WERI-Rb-1 (cell line): Measurements from ENCODE around the gene FLOT1.

Experiments
- DNase-seq: peaks from one replicate; pipeline ENCODE4 v3.0.0-alpha.2; 2020
- H3K27ac ChIP-seq: fragments of 250-450 bp; sonication (Bioruptor Pico); 2 replicates; pipeline ENCODE4 v1.5.1; 2020; ENCODE audit warnings: mild to moderate bottlenecking, moderate library complexity
- H3K27me3 ChIP-seq: fragments of 250-450 bp; sonication (Bioruptor Pico); 2 replicates; pipeline ENCODE4 v1.5.1; 2021; ENCODE audit warnings: mild to moderate bottlenecking, low read depth, moderate library complexity; ENCODE audit not compliant: insufficient read depth, severe bottlenecking
- H3K36me3 ChIP-seq: fragments of 250-450 bp; sonication (Bioruptor Pico); 2 replicates; pipeline ENCODE4 v1.5.1; 2020; ENCODE audit warnings: mild to moderate bottlenecking, moderate library complexity
- H3K4me3 ChIP-seq: 2 replicates; pipeline ENCODE4 v1.5.1; 2011; ENCODE audit warnings: low read depth, mild to moderate bottlenecking, control low read depth, low read length
- H3K9me3 ChIP-seq: fragments of 250-450 bp; sonication (Bioruptor Pico); 2 replicates; pipeline ENCODE4 v1.5.1; 2021; ENCODE audit warnings: mild to moderate bottlenecking, moderate library complexity; ENCODE audit not compliant: severe bottlenecking
- TF ChIP-seq, protein P1 (sequence below): IDR thresholded peaks from 2 replicates; pipeline ENCODE4 v1.5.1; 2011; ENCODE audit warnings: low read depth, mild to moderate bottlenecking, control low read depth, inconsistent platforms, low read length

The FLOT1 gene

DNA sequence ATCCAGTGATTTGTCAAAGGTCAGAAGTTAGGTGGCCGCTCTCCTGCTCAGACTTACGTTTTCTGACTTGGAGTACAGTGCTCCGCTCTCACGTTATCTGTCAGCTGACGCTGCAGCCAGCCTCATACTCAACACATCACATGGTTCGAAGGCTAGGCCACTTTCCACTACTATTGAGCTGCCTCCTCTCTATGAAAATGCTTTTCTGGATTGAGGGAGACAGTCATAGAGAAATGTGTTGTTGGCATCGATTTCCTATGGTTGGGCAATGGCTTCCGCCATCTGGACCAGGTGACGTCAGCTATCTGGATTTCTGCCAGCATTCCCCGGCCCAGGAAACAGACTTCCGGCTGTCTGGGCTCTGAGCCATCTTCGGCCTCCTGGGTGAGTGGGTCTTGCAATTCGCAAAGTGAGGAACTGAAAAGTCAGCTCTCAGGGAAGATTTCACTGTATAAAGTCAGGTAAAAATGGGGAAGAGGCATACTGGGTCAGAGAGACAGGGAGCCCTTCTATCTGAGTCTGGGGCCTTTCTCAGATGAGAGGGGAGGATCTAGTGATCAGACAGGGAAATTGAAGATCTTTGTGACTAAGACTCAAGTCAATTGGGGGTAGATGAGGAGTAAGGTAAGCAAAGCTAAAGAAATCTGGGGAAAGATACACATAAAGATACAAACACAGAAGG is 39.4 kb upstream of the FLOT1 start:
- Histone ChIP-seq H3K4me3 (no peak overlapping the region), H3K27ac (peak overlapping the region; percentile 5)
- DNase-seq = peak; percentile 84

DNA sequence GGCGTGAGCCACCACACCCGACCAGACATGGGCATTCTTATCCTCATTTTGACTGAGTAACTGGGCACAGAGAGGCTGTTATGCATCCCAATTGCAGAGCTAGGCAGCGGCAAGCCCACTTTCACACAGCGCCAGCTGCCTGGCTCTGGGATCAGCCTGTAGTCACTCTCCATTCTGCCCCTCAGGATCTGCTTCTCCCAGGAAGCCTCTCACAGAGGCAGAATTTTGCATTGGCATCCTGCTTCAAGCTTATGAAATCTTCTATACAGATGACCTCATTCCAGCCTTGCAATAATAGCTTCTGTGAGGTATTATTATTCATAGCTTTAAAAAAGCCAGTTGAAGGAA is 38.9 kb upstream of the FLOT1 start:
- Histone ChIP-seq H3K4me3 (no peak overlapping the region), H3K9me3 (peaks cover 3% of the 10 kb centered on the region), H3K27ac (peak overlapping the region; percentile 5), H3K36me3 (no peaks in the 10 kb centered on the region), H3K27me3 (no peaks in the 10 kb centered on the region)
- TF ChIP-seq, protein P1, sequence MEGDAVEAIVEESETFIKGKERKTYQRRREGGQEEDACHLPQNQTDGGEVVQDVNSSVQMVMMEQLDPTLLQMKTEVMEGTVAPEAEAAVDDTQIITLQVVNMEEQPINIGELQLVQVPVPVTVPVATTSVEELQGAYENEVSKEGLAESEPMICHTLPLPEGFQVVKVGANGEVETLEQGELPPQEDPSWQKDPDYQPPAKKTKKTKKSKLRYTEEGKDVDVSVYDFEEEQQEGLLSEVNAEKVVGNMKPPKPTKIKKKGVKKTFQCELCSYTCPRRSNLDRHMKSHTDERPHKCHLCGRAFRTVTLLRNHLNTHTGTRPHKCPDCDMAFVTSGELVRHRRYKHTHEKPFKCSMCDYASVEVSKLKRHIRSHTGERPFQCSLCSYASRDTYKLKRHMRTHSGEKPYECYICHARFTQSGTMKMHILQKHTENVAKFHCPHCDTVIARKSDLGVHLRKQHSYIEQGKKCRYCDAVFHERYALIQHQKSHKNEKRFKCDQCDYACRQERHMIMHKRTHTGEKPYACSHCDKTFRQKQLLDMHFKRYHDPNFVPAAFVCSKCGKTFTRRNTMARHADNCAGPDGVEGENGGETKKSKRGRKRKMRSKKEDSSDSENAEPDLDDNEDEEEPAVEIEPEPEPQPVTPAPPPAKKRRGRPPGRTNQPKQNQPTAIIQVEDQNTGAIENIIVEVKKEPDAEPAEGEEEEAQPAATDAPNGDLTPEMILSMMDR = no peak
- DNase-seq = no peak

More for the DNA sequence above, 39.4 kb upstream of the FLOT1 start:
- Histone ChIP-seq H3K9me3 (peaks cover 3% of the 10 kb centered on the region), H3K36me3 (no peaks in the 10 kb centered on the region), H3K27me3 (no peaks in the 10 kb centered on the region)
- TF ChIP-seq, protein P1 = no peak

DNA sequence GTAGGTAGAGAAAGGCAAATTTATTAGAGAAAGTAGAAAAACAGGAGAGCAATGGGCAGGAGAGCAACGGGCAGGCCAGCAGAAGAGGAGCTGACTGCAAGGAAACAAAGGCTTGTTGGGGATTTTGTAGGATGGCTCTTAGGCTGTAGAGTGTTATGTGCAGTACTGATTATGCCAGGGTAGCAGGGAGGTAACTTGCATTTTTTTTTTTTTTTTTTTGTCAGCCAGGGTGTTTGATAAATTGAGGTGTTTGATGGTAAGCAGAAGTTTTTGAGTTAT is 38.1 kb upstream of the FLOT1 start:
- Histone ChIP-seq H3K9me3 (peaks cover 3% of the 10 kb centered on the region), H3K27me3 (no peaks in the 10 kb centered on the region), H3K36me3 (no peaks in the 10 kb centered on the region), H3K27ac (no peak overlapping the region), H3K4me3 (no peak overlapping the region)
- TF ChIP-seq, protein P1 = no peak
- no peak for DNase-seq

DNA sequence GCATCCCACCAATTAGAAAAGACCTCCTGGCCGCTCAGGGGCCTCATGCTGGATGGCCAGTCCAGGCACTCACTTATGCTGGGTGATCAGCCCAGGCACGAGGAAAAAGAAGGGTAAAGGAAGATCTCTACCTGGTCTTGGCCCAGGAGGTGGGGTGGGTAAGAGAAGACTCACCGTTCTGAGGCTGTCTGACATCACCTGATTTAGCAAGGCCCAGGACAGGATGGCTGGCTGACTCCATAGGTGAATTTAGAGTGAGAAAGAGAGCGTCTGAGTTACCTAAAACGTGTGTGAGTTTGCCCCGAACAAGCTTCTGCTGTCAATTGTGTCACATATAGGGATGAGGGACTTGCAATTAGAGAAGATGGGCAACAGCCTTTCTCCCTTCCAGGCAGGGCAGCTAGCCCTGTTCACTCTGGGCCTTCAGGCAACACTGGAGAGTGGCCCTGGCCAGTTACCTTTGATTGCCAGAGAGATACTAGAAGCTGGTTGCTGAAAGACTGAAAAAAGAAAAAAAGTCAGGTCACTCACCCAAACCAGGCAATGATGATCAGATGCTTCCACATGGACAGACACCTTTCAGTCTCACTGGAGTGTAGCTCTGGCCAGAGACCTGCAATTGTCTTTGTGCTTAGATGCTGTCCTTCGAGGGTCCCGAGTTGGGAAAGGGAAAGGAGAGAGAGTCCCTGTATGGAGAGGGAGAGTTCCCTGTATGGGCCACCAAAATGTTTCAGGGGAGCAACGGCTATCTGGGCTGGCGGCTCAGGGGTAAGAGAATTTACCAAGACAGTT is 37.6 kb upstream of the FLOT1 start:
- TF ChIP-seq, protein P1 = no peak
- DNase-seq = no peak
- Histone ChIP-seq H3K4me3 (no peak overlapping the region), H3K27me3 (no peaks in the 10 kb centered on the region), H3K9me3 (peaks cover 3% of the 10 kb centered on the region), H3K36me3 (no peaks in the 10 kb centered on the region), H3K27ac (no peak overlapping the region)

DNA sequence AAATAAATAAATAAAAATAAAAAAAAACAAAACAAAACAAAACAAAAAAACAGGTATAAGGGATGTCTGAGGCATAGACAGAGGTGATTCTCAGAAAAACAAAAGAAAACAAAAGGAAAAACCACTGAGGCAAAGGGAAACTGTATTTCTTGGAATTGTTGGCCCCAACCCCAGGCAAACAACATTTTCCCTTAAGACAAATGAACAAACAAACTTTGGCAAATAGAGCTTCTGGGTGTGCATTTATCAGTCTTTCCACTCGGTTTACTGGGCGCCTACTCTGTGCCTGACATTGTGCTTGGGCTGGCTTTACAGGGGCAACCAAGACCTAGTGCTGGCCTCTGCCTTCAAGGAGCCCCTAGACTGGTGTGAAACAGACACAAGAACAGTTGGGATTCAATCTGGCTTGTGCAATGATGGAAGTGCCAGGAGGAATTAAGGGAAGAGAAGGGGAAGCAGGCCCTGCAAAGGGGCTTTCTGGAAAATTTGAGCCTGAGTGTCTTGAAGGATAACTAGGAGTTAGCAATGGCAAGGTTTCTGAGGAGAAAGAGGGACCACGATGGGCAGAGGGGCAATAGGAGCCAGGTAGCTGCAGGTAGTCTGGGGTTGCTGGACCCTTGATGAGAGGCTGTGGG is 35.6 kb upstream of the FLOT1 start:
- H3K27ac ChIP-seq = no peak overlapping the region

More for the DNA sequence above, 35.6 kb upstream of the FLOT1 start:
- DNase-seq = no peak
- Histone ChIP-seq H3K36me3 (no peaks in the 10 kb centered on the region), H3K27me3 (no peaks in the 10 kb centered on the region), H3K4me3 (no peak overlapping the region), H3K9me3 (peaks cover 3% of the 10 kb centered on the region)
- TF ChIP-seq, protein P1 = no peak
